SK-N-SH treated with all-trans-retinoic acid at 6 μM for 48 hours (cell line): ENCODE results near the gene LMNTD2.

Experiments
- BACH2 ChIP-seq: fragments of 250-450 bp; sonication (Bioruptor Pico); IDR thresholded peaks from 2 replicates; pipeline ENCODE4 v1.9.0; 2021; ENCODE audit warnings: mild to moderate bottlenecking, borderline replicate concordance
- GLIS3 ChIP-seq: fragments of 250-450 bp; sonication (Bioruptor Pico); IDR thresholded peaks from 2 replicates; pipeline ENCODE4 v1.5.0; 2020; ENCODE audit warnings: mild to moderate bottlenecking, moderate library complexity
- ISL1 ChIP-seq: fragments of 250-450 bp; sonication (Bioruptor Pico); IDR thresholded peaks from 2 replicates; pipeline ENCODE4 v2.1.2; 2022; ENCODE audit warnings: mild to moderate bottlenecking, moderate library complexity
- PATZ1 ChIP-seq: fragments of 250-450 bp; sonication (Bioruptor Pico); IDR thresholded peaks from 2 replicates; pipeline ENCODE4 v1.8.0; 2020; ENCODE audit warnings: mild to moderate bottlenecking, moderate library complexity, borderline replicate concordance
- TOX ChIP-seq: fragments of 250-450 bp; sonication (Bioruptor Pico); IDR thresholded peaks from 2 replicates; pipeline ENCODE4 v1.8.0; 2021; ENCODE audit warnings: mild to moderate bottlenecking, moderate library complexity, borderline replicate concordance
- TSHZ2 ChIP-seq: fragments of 250-450 bp; sonication (Bioruptor Pico); IDR thresholded peaks from 2 replicates; pipeline ENCODE4 v1.5.0; 2020; ENCODE audit warnings: mild to moderate bottlenecking, moderate library complexity
- ZC3H10 ChIP-seq: fragments of 250-450 bp; sonication (Bioruptor Pico); IDR thresholded peaks from 2 replicates; pipeline ENCODE4 v1.5.1; 2021; ENCODE audit warnings: mild to moderate bottlenecking, moderate library complexity
- ZFP3 ChIP-seq: fragments of 250-450 bp; sonication (Bioruptor Pico); IDR thresholded peaks from 2 replicates; pipeline ENCODE4 v1.5.0; 2020; ENCODE audit warnings: mild to moderate bottlenecking, moderate library complexity
- ZFP30 ChIP-seq: fragments of 450-650 bp; formaldehyde crosslinking; IDR thresholded peaks from 2 replicates; pipeline ENCODE4 v1.5.0; 2022; ENCODE audit warnings: mild to moderate bottlenecking, moderate library complexity
- ZNF565 ChIP-seq: fragments of 450-650 bp; formaldehyde crosslinking; conservative IDR thresholded peaks from 2 replicates; pipeline ENCODE4 v1.5.0; 2020; ENCODE audit warnings: low read depth, mild to moderate bottlenecking, moderate library complexity
- ZNF70 ChIP-seq: fragments of 450-650 bp; formaldehyde crosslinking; IDR thresholded peaks from 2 replicates; pipeline ENCODE4 v1.5.0; 2020; ENCODE audit warnings: mild to moderate bottlenecking, moderate library complexity
- ZNF8 ChIP-seq: fragments of 450-650 bp; formaldehyde crosslinking; IDR thresholded peaks from 2 replicates; pipeline ENCODE4 v1.5.0; 2020; ENCODE audit warnings: mild to moderate bottlenecking, moderate library complexity

GRCh38 chr11:587546-587945, 27.0 kb upstream of the LMNTD2 start:
- TF ChIP-seq TSHZ2 (no peak), ISL1 (CRISPR knock-in tag) (no peak), ZFP30 (CRISPR knock-in tag) (no peak), ZFP3 (CRISPR knock-in tag) (no peak), ZNF565 (CRISPR knock-in tag) (no peak), ZNF70 (CRISPR knock-in tag) (no peak), PATZ1 (CRISPR knock-in tag) (no peak), BACH2 (CRISPR knock-in tag) (no peak), GLIS3 (CRISPR knock-in tag) (no peak), TOX (CRISPR knock-in tag) (no peak), ZNF8 (no peak), ZC3H10 (CRISPR knock-in tag) (no peak)
